ENCODE data around the gene TIGAR.

The TIGAR gene

GRCh38 chr12:4379405-4379804 lies 58.4 kb downstream of the TIGAR start, which contains the start of gene FGF23:
Gene FGF23 (minus strand): TSS chr12:4379712. CDS start chr12:4379582, 130 bp downstream.
- DNase-seq (ENCODE audit: low read depth), result no peak

- no peak for DNase-seq (ENCODE audit: low read depth)
Measured at GRCh38 chr12:4380332-4380731, 59.3 kb downstream of the TIGAR start.

- DNase-seq (ENCODE audit: low read depth), result no peak
Measured at GRCh38 chr12:4383304-4383865, 62.4 kb downstream of the TIGAR start.

GRCh38 chr12:4386801-4387200 lies 65.8 kb downstream of the TIGAR start:
- DNase-seq (ENCODE audit: low read depth), result no peak

GRCh38 chr12:4387607-4388006 lies 66.6 kb downstream of the TIGAR start:
- DNase-seq (ENCODE audit: low read depth), result no peak

- no peak for DNase-seq (ENCODE audit: low read depth)
Measured at GRCh38 chr12:4388032-4388431, 67.0 kb downstream of the TIGAR start.

- no peak for DNase-seq (ENCODE audit: low read depth)
Measured at GRCh38 chr12:4388662-4389061, 67.6 kb downstream of the TIGAR start.

GRCh38 chr12:4392223-4392742 lies 71.3 kb downstream of the TIGAR start:
- DNase-seq (ENCODE audit: low read depth), result no peak

- no peak for DNase-seq (ENCODE audit: low read depth)
Measured at GRCh38 chr12:4393211-4393610, 72.2 kb downstream of the TIGAR start.

- no peak for DNase-seq (ENCODE audit: low read depth)
Measured at GRCh38 chr12:4395818-4396217, 74.8 kb downstream of the TIGAR start.

- DNase-seq (ENCODE audit: low read depth), result no peak
Measured at GRCh38 chr12:4401117-4401516, 80.1 kb downstream of the TIGAR start.

GRCh38 chr12:4402996-4403395 lies 82.0 kb downstream of the TIGAR start:
- no peak for DNase-seq (ENCODE audit: low read depth)
